HG03060 (cell line): ENCODE measurements around the gene PAFAH2.
"Not testable (repeated sequence)": the region's sequence is repeated elsewhere in the genome, so short reads cannot be mapped to it uniquely, and the experiment has no call there.

Experiments used
- ATAC-seq: cut with Tn5 transposase; IDR thresholded peaks from one replicate; pipeline ENCODE4 v1.9.1; 2021; ENCODE audit warnings: low read depth, moderate number of reproducible peaks; ENCODE audit not compliant: unreplicated experiment

The PAFAH2 gene

DNA sequence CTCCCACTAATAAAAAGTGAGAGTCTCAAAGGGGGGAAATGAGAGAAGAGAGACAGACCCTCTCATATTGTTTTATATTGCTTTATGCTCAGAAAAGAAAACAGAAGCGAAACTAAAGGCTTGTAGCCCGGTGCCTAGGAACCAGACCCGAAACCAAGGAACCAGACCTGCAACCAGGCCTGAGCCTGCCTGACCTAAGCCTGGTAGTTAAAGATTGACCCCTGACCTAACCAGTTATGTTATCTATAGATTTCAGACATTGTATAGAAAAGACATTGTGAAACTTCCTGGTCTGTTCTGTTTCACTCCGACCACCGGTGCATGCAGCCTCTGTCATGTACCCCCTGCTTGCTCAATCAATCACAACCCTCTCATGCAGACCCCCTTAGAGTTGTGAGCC is 54.4 kb downstream of the PAFAH2 start:
- ATAC-seq, result not testable (repeated sequence)

DNA sequence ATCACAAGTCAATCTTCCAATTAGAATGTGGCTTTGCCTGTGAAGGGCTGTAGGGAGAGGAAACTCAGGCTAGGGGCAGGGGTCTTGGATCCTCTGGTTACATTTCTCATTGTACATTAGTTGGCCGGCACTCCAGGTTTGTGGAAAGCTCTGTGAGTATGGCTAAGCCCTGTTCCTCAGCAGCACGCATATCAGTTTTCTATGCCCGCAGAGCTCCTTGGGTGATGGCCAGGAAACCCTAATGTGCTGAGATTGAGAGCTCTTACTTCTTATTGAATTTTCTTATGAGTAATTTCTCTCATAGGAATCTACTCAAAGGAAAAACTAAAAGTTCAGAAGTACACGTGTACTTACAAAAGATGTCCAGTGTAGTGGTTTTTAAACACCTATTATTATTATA is 60.9 kb downstream of the PAFAH2 start:
- no peak for ATAC-seq

GRCh38 chr1:25933479-25934365 is 64.1 kb downstream of the PAFAH2 start:
- ATAC-seq, result no peak

DNA sequence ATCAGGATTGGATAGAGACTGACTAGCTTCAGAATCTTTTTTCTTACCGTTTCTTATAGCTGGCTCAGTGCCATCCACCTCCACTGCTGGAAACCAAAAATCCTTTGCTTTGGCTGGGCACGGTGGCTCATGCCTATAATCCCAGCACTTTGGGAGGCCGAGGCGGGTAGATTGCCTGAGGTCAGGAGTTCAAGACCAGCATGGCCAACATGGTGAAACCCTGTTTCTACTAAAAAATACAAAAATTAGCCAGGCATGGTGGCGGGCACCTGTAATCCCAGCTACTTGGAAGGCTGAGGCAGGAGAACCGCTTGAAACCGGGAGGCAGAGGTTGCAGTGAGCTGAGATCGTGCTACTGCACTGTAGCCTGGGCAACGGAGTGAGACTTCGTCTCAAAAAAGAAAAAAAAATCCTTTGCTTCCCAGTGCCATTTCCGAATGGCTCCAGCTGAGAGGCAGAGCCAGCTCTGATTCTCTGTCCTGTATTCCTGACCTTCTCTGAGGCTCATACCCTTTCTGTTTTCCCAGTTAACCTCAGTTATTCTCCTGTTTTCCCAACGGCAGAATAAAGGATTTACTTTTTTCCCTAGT is 65.0 kb downstream of the PAFAH2 start:
- ATAC-seq, result not testable (repeated sequence)

DNA sequence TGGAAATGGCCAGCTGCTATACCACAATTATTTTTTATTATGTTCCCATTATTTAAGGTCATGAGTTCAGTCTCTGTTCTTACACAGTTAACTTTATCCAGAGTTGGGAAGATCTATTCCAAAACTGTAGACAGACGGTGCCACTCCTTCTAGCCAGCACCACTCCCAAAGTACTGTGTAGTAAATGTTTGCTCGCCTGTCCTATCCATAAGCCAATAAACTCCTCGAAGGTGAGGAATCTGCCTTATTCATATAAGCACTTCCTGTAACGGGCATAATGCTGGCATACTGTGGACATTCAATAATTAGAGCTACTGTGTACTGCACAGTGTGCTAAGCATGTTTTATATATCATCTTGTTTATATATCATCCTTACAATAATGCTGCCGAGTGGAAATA is 65.5 kb downstream of the PAFAH2 start:
- ATAC-seq, result no peak

- no peak for ATAC-seq
Observed at GRCh38 chr1:25929016-25929415, 68.8 kb downstream of the PAFAH2 start.

DNA sequence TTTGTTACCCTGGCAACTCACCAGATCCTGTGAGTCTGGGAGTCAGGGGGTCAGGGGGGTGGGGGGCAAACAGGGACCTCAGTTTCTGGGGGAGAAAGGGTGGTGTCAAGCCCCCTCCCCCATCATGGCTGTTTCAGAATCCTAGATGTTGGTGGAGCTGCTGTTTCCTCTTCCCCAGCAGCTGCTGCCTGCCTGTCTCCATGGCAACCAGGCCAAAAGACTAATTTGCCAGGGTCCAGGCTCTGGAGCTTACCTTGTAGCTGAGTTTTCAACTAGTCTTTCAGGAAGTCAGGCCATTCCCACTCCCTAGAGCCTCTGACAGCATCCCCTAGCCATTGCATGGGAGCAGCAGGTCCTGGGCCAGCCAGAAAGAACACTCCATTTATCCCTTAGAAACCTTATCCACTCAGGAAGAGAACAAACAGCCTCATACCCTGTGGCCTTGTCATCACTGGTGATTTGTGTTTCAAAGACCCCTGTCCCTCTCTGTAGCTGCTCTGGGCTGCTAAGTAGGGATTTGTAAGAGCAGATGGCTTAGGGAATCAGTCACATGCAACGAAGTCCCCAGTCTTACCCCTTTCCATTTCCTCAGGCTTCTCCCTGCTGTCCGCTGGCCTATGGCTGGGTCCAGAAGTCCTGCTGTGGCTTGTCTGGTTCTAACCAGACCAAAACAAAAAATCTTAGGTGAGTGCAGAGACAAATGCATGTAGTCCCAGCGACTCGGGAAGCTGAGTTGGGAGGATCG is 70.2 kb downstream of the PAFAH2 start:
- ATAC-seq, result no peak

- no peak for ATAC-seq
Observed at GRCh38 chr1:25926731-25927496, 70.9 kb downstream of the PAFAH2 start.

GRCh38 chr1:25924454-25924853 is 73.4 kb downstream of the PAFAH2 start:
- ATAC-seq, result no peak

GRCh38 chr1:25922971-25923552 is 74.8 kb downstream of the PAFAH2 start:
- ATAC-seq, result no peak

- ATAC-seq, result no peak
Observed at GRCh38 chr1:25922056-25922970, 75.5 kb downstream of the PAFAH2 start.

GRCh38 chr1:25918615-25919014 is 79.2 kb downstream of the PAFAH2 start:
- ATAC-seq, result no peak

DNA sequence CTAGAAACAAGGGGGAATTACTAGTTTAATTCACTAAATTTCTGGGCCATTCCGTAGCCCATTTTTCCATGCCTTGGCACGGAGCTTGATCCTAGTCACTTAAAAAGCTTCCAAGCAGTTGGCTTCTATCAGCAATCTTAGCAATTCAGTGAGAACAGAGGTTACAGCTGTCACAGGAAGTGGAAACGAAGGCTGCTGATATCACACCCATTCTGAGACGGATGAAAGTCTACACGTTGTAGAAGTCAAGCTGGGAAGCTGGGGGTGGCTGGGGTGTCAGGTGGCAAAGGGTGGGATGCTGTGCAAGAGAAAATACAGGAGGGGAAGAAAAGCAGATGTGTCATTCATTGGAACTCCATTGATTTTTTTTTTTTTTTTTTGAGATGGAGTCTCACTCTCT is 79.9 kb downstream of the PAFAH2 start:
- no peak for ATAC-seq

GRCh38 chr1:25916460-25916859 is 81.4 kb downstream of the PAFAH2 start:
- ATAC-seq, result no peak

GRCh38 chr1:25914074-25914995 is 83.5 kb downstream of the PAFAH2 start:
- ATAC-seq, result no peak

DNA sequence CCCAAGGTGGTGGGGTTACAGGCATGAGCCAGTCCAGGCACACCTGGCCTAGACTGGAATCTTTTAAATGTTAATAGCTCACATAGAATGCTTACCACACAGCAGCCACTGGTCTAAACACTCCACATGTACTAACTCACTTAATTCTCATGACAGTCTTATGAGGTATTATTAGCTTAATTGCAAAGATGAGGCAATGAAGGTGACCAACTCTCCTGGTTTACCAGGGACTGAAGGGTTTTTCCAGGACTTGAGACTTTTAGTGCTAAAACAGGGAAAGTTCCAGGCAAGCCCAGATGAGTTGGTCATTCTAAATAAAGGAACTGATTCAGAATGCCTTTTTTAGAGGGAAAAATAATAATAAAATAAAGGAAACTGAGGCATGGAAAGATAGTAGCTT is 84.7 kb downstream of the PAFAH2 start:
- ATAC-seq, result no peak

- no peak for ATAC-seq
Observed at GRCh38 chr1:25912076-25912831, 85.6 kb downstream of the PAFAH2 start.

DNA sequence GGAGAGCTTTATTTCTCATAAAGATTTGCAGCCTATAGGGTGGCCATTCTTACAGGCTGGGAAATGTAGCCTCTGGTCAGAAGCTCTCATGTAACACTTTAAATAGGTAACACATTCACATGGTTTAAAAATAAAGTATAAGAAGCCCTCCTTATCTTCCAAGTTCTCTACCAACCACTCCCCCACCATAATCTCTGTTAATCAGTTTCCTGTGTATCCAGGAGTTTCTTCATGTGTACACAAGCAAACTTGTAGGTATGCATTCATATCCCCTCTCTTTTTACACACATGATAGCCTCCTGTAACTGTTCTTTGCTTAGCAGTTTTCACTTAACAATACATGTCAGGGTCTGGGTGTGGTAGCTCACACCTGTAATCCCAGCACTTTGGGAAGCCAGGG is 86.7 kb downstream of the PAFAH2 start:
- ATAC-seq, result no peak
